ENCODE results near the gene MB21D2. TPM values are rescaled to one million over a fixed set of nuclear protein-coding genes. Genes with fewer than 3 reads are reported as not detected.

MB21D2 gene
- total RNA-seq, 4 donors from 2014 or later, result 1.5 to 3.8 (median 2.7) TPM

- intact Hi-C loops (cut with DNase I; ENCODE audit: low total_unique reads), result no loop called here
Measured at GRCh38 chr3:192957441-192958021, 39.9 kb upstream of the MB21D2 start.

DNA sequence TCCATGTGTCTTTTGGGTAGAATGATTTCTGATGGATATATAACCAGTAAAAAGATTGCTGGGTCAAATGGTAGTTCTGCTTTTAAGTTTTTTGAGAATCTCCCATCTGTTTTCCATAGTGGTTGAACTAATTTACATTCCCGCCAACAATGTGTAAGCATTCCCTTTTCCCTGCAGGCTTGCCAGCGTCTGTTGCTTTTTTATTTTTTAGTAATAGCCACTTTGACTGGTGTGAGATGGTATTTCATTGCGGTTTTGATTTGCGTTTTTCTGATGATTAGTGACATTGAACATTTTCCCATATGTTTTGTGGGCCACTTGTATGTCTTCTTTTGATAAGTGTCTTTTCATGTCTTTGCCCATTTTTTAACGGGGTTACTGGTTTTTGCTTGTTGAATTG lies 36.3 kb upstream of the MB21D2 start:
- H3K36me3 ChIP-seq, result no peaks in the 10 kb centered on the region
- no peak overlapping the region for H3K27ac ChIP-seq
- ATAC-seq, result no peak
- intact Hi-C loops (cut with DNase I; ENCODE audit: low total_unique reads) (no loop called here), in situ Hi-C loops (cut with MboI; ENCODE audit: low sequenced_read_pairs in 4 of 4) (no loop called here)
- DNase-seq, result no peak
- TF ChIP-seq POLR2A (IDR thresholded peaks at IDR 0.05), result no peak
- no peak overlapping the region for H3K4me3 ChIP-seq
- no peaks in the 10 kb centered on the region for H3K27me3 ChIP-seq
- no peaks in the 10 kb centered on the region for H3K4me1 ChIP-seq
- no peaks in the 10 kb centered on the region for H3K9me3 ChIP-seq

More at GRCh38 chr3:192957441-192958021, 39.9 kb upstream of the MB21D2 start:
- TF ChIP-seq POLR2A (IDR thresholded peaks at IDR 0.05), result no peak
- TF ChIP-seq CTCF (IDR thresholded peaks at IDR 0.05 in 4 of 5, conservative IDR thresholded peaks at IDR 0.05 in 1 of 5), result no peak
- Histone ChIP-seq H3K9me3 (no peaks in the 10 kb centered on the region), H3K36me3 (no peaks in the 10 kb centered on the region), H3K4me1 (no peaks in the 10 kb centered on the region), H3K4me3 (no peak overlapping the region), H3K27me3 (no peaks in the 10 kb centered on the region), H3K27ac (peak overlapping the region in 3 of 4 donors; percentile 27 to 50 (median 48))
- DNase-seq, result peak; percentile 3 to 49
- peak; percentile 52 to 81 for ATAC-seq
- in situ Hi-C loops (cut with MboI; ENCODE audit: low sequenced_read_pairs in 4 of 4), result no loop called here

DNA sequence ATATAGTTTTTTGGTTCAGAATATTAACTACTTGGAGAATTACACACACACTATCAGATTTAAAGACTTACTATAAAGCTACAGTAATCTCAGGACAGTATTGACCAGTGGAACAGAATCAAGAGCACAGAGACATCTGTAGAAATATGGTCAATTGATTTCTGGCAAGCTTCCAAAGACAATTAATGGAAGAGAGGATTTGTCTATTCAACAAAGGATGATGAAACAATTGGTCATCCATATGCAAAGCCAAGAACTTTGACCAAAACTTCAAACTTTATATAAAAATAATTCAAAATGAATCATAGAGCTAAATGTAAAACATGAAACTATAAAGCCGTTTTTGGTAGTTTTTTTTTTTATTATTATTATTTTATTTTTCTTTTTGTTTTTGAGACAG lies 29.8 kb upstream of the MB21D2 start:
- no peak overlapping the region for H3K27ac ChIP-seq
- no peaks in the 10 kb centered on the region for H3K27me3 ChIP-seq
- H3K4me3 ChIP-seq, result no peak overlapping the region
- TF ChIP-seq POLR2A (IDR thresholded peaks at IDR 0.05), result no peak
- TF ChIP-seq CTCF (IDR thresholded peaks at IDR 0.05 in 4 of 5, conservative IDR thresholded peaks at IDR 0.05 in 1 of 5), result no peak
- in situ Hi-C loops (cut with MboI; ENCODE audit: low sequenced_read_pairs in 4 of 4) (no loop called here), intact Hi-C loops (cut with DNase I; ENCODE audit: low total_unique reads) (no loop called here)
- DNase-seq (no peak), ATAC-seq (no peak)
- no peaks in the 10 kb centered on the region for H3K36me3 ChIP-seq
- no peaks in the 10 kb centered on the region for H3K4me1 ChIP-seq
- no peaks in the 10 kb centered on the region for H3K9me3 ChIP-seq

- TF ChIP-seq POLR2A (IDR thresholded peaks at IDR 0.05) (no peak), CTCF (IDR thresholded peaks at IDR 0.05 in 4 of 5, conservative IDR thresholded peaks at IDR 0.05 in 1 of 5) (no peak)
- ATAC-seq, result peak; percentile 58 to 65
Measured at GRCh38 chr3:192943393-192943792, 25.7 kb upstream of the MB21D2 start.

DNA sequence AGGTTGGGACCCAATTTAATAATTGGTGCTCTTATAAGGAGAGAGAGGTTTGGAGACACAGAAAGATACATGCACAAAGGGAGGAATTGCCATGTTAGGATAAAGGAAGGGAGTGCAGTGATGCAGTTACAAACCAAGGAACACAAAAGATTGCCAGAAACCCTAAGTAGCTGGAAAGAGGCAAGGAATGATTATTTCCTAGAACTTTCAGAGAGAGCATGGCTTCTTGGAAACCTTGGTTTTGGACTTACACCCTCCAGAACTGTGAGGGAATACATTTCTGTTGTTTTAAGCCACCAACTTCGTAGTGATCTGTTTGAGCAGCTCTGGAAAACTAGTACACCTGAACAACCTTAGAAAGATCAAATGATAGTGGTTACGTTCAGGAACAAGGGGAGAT lies 25.0 kb upstream of the MB21D2 start:
- Histone ChIP-seq H3K27ac (no peak overlapping the region), H3K4me3 (no peak overlapping the region), H3K27me3 (no peaks in the 10 kb centered on the region), H3K36me3 (no peaks in the 10 kb centered on the region), H3K9me3 (no peaks in the 10 kb centered on the region), H3K4me1 (no peaks in the 10 kb centered on the region)
- no peak for DNase-seq
- in situ Hi-C loops (cut with MboI; ENCODE audit: low sequenced_read_pairs in 4 of 4) (no loop called here), intact Hi-C loops (cut with DNase I; ENCODE audit: low total_unique reads) (no loop called here)
- no peak for ATAC-seq
- TF ChIP-seq CTCF (IDR thresholded peaks at IDR 0.05 in 4 of 5, conservative IDR thresholded peaks at IDR 0.05 in 1 of 5) (no peak), POLR2A (IDR thresholded peaks at IDR 0.05) (no peak)

More at GRCh38 chr3:192943393-192943792, 25.7 kb upstream of the MB21D2 start:
- Histone ChIP-seq H3K27me3 (no peaks in the 10 kb centered on the region), H3K36me3 (no peaks in the 10 kb centered on the region), H3K4me1 (no peaks in the 10 kb centered on the region), H3K4me3 (no peak overlapping the region), H3K27ac (no peak overlapping the region), H3K9me3 (no peaks in the 10 kb centered on the region)
- no peak for DNase-seq
- intact Hi-C loops (cut with DNase I; ENCODE audit: low total_unique reads) (no loop called here), in situ Hi-C loops (cut with MboI; ENCODE audit: low sequenced_read_pairs in 4 of 4) (no loop called here)

Data from gastrocnemius medialis (tissue), 4 donors.